ENCODE measurements around the gene PARVA. TPM values are rescaled to one million over a fixed set of nuclear protein-coding genes. Genes with fewer than 3 reads are reported as not detected.
"Not testable (repeated sequence)": the region's sequence is repeated elsewhere in the genome, so short reads cannot be mapped to it uniquely, and the experiment has no call there.

PARVA gene
- total and polyA plus RNA-seq, 4 experiments from 2014 or later = 0.75 to 2.4 (median 1.4) TPM

GRCh38 chr11:12517306-12517705 is 139.9 kb downstream of the PARVA start:
- H3K4me3 ChIP-seq (ENCODE audit: low read length in 2 of 2) = no peak overlapping the region
- H3K4me1 ChIP-seq (ENCODE audit: insufficient read depth, low read length) = no peaks in the 10 kb centered on the region
- no peaks in the 10 kb centered on the region for H3K9me3 ChIP-seq (ENCODE audit: control insufficient read depth in 1 of 2, low read length in 2 of 2)
- H3K27me3 ChIP-seq (ENCODE audit: insufficient read depth, low read length) = no peaks in the 10 kb centered on the region
- ChIA-PET CTCF (ENCODE audit: partially characterized antibody) (interaction anchor here (1.0 kb wide), 1 partner anchor 79 kb away, joined by 4 read pairs; no protein-coding TSS in a partner anchor), POLR2A (ENCODE audit: partially characterized antibody) (no interaction called here)
- intact Hi-C loops (cut with micrococcal nuclease) = no loop called here
- DNase-seq = no peak
- no peak overlapping the region for H3K4me3 Mint-ChIP-seq
- H3K27ac ChIP-seq (ENCODE audit: low read depth, low read length) = no peak overlapping the region
- H3K9me3 Mint-ChIP-seq = no peaks in the 10 kb centered on the region
- no peaks in the 10 kb centered on the region for H3K4me1 Mint-ChIP-seq
- peaks cover 4 to 8% of the 10 kb centered on the region in 2 donors for H3K27me3 Mint-ChIP-seq
- H3K36me3 Mint-ChIP-seq = no peaks in the 10 kb centered on the region
- H3K27ac Mint-ChIP-seq = no peak overlapping the region
- no peaks in the 10 kb centered on the region for H3K36me3 ChIP-seq (ENCODE audit: insufficient read depth, low read length)

- ChIA-PET CTCF (ENCODE audit: partially characterized antibody) (interaction anchor here (1.0 kb wide), 1 partner anchor 78 kb away, joined by 4 read pairs; no protein-coding TSS in a partner anchor), POLR2A (ENCODE audit: partially characterized antibody) (no interaction called here)
- intact Hi-C loops (cut with micrococcal nuclease) = no loop called here
- H3K27me3 ChIP-seq (ENCODE audit: insufficient read depth, low read length) = no peaks in the 10 kb centered on the region
- H3K4me1 ChIP-seq (ENCODE audit: insufficient read depth, low read length) = no peaks in the 10 kb centered on the region
- no peak overlapping the region for H3K4me3 ChIP-seq (ENCODE audit: low read length in 2 of 2)
- no peak for DNase-seq
- no peaks in the 10 kb centered on the region for H3K4me1 Mint-ChIP-seq
- no peak overlapping the region for H3K4me3 Mint-ChIP-seq
- no peak overlapping the region for H3K27ac Mint-ChIP-seq
- no peak overlapping the region for H3K27ac ChIP-seq (ENCODE audit: low read depth, low read length)
- no peaks in the 10 kb centered on the region for H3K9me3 Mint-ChIP-seq
- peaks cover 4 to 9% of the 10 kb centered on the region in 2 donors for H3K27me3 Mint-ChIP-seq
- no peaks in the 10 kb centered on the region for H3K9me3 ChIP-seq (ENCODE audit: control insufficient read depth in 1 of 2, low read length in 2 of 2)
- H3K36me3 Mint-ChIP-seq = no peaks in the 10 kb centered on the region
- no peaks in the 10 kb centered on the region for H3K36me3 ChIP-seq (ENCODE audit: insufficient read depth, low read length)
Measured at GRCh38 chr11:12517741-12518140, 140.4 kb downstream of the PARVA start.

GRCh38 chr11:12518606-12519385 is 141.4 kb downstream of the PARVA start:
- CTCF ChIA-PET (ENCODE audit: partially characterized antibody) = no interaction called here
- Mint-ChIP-seq H3K4me3 (no peak overlapping the region), H3K9me3 (no peaks in the 10 kb centered on the region), H3K27me3 (peaks cover 4 to 10% of the 10 kb centered on the region in 2 donors), H3K36me3 (no peaks in the 10 kb centered on the region), H3K27ac (no peak overlapping the region), H3K4me1 (no peaks in the 10 kb centered on the region)
- no peaks in the 10 kb centered on the region for H3K9me3 ChIP-seq (ENCODE audit: control insufficient read depth in 1 of 2, low read length in 2 of 2)
- no peak for DNase-seq
- intact Hi-C loops (cut with micrococcal nuclease) = no loop called here
- H3K4me1 ChIP-seq (ENCODE audit: insufficient read depth, low read length) = no peaks in the 10 kb centered on the region
- H3K27ac ChIP-seq (ENCODE audit: low read depth, low read length) = no peak overlapping the region
- POLR2A ChIA-PET (ENCODE audit: partially characterized antibody) = no interaction called here
- no peaks in the 10 kb centered on the region for H3K36me3 ChIP-seq (ENCODE audit: insufficient read depth, low read length)
- no peaks in the 10 kb centered on the region for H3K27me3 ChIP-seq (ENCODE audit: insufficient read depth, low read length)
- H3K4me3 ChIP-seq (ENCODE audit: low read length in 2 of 2) = no peak overlapping the region

- Histone ChIP-seq H3K4me1 (ENCODE audit: insufficient read depth, low read length) (no peaks in the 10 kb centered on the region), H3K36me3 (ENCODE audit: insufficient read depth, low read length) (no peaks in the 10 kb centered on the region), H3K27me3 (ENCODE audit: insufficient read depth, low read length) (no peaks in the 10 kb centered on the region), H3K27ac (ENCODE audit: low read depth, low read length) (no peak overlapping the region), H3K4me3 (ENCODE audit: low read length in 2 of 2) (no peak overlapping the region), H3K9me3 (ENCODE audit: control insufficient read depth in 1 of 2, low read length in 2 of 2) (no peaks in the 10 kb centered on the region)
- no peak overlapping the region for H3K4me3 Mint-ChIP-seq
- peaks cover 4 to 10% of the 10 kb centered on the region in 2 donors for H3K27me3 Mint-ChIP-seq
- H3K9me3 Mint-ChIP-seq = no peaks in the 10 kb centered on the region
- CTCF ChIA-PET (ENCODE audit: partially characterized antibody) = no interaction called here
- DNase-seq = no peak
- no peaks in the 10 kb centered on the region for H3K4me1 Mint-ChIP-seq
- POLR2A ChIA-PET (ENCODE audit: partially characterized antibody) = no interaction called here
- H3K27ac Mint-ChIP-seq = no peak overlapping the region
- intact Hi-C loops (cut with micrococcal nuclease) = no loop called here
- H3K36me3 Mint-ChIP-seq = no peaks in the 10 kb centered on the region
Measured at GRCh38 chr11:12520054-12520453, 142.7 kb downstream of the PARVA start.

- CTCF ChIA-PET (ENCODE audit: partially characterized antibody) = not testable (repeated sequence)
Measured at GRCh38 chr11:12520576-12520975, 143.2 kb downstream of the PARVA start.

GRCh38 chr11:12523180-12523924 is 146.0 kb downstream of the PARVA start:
- Mint-ChIP-seq H3K4me3 (no peak overlapping the region), H3K4me1 (no peaks in the 10 kb centered on the region), H3K36me3 (no peaks in the 10 kb centered on the region)

More at GRCh38 chr11:12520576-12520975, 143.2 kb downstream of the PARVA start:
- H3K9me3 ChIP-seq (ENCODE audit: control insufficient read depth in 1 of 2, low read length in 2 of 2); H3K4me1 Mint-ChIP-seq; H3K27ac Mint-ChIP-seq; H3K4me3 ChIP-seq (ENCODE audit: low read length in 2 of 2); H3K27me3 ChIP-seq (ENCODE audit: insufficient read depth, low read length); H3K36me3 Mint-ChIP-seq; H3K36me3 ChIP-seq (ENCODE audit: insufficient read depth, low read length); H3K4me3 Mint-ChIP-seq; H3K4me1 ChIP-seq (ENCODE audit: insufficient read depth, low read length); DNase-seq; POLR2A ChIA-PET (ENCODE audit: partially characterized antibody); H3K27ac ChIP-seq (ENCODE audit: low read depth, low read length); intact Hi-C loops (cut with micrococcal nuclease); H3K9me3 Mint-ChIP-seq: not testable (repeated sequence)
- peaks cover 4 to 10% of the 10 kb centered on the region in 2 donors for H3K27me3 Mint-ChIP-seq

GRCh38 chr11:12524865-12525264 is 147.5 kb downstream of the PARVA start:
- H3K36me3 Mint-ChIP-seq = no peaks in the 10 kb centered on the region
- Histone ChIP-seq H3K27me3 (ENCODE audit: insufficient read depth, low read length) (no peaks in the 10 kb centered on the region), H3K36me3 (ENCODE audit: insufficient read depth, low read length) (no peaks in the 10 kb centered on the region), H3K27ac (ENCODE audit: low read depth, low read length) (no peak overlapping the region), H3K9me3 (ENCODE audit: control insufficient read depth in 1 of 2, low read length in 2 of 2) (no peaks in the 10 kb centered on the region), H3K4me1 (ENCODE audit: insufficient read depth, low read length) (no peaks in the 10 kb centered on the region), H3K4me3 (ENCODE audit: low read length in 2 of 2) (no peak overlapping the region)
- intact Hi-C loops (cut with micrococcal nuclease) = no loop called here
- CTCF ChIA-PET (ENCODE audit: partially characterized antibody) = no interaction called here
- no peaks in the 10 kb centered on the region for H3K9me3 Mint-ChIP-seq
- no peak overlapping the region for H3K4me3 Mint-ChIP-seq
- POLR2A ChIA-PET (ENCODE audit: partially characterized antibody) = no interaction called here
- H3K4me1 Mint-ChIP-seq = no peaks in the 10 kb centered on the region
- peaks cover 0 to 3% of the 10 kb centered on the region in 2 donors for H3K27me3 Mint-ChIP-seq
- no peak for DNase-seq
- H3K27ac Mint-ChIP-seq = no peak overlapping the region

More at GRCh38 chr11:12523180-12523924, 146.0 kb downstream of the PARVA start:
- Histone ChIP-seq H3K27me3 (ENCODE audit: insufficient read depth, low read length) (no peaks in the 10 kb centered on the region), H3K4me1 (ENCODE audit: insufficient read depth, low read length) (no peaks in the 10 kb centered on the region), H3K27ac (ENCODE audit: low read depth, low read length) (no peak overlapping the region), H3K4me3 (ENCODE audit: low read length in 2 of 2) (no peak overlapping the region), H3K9me3 (ENCODE audit: control insufficient read depth in 1 of 2, low read length in 2 of 2) (no peaks in the 10 kb centered on the region), H3K36me3 (ENCODE audit: insufficient read depth, low read length) (no peaks in the 10 kb centered on the region)
- no peaks in the 10 kb centered on the region for H3K9me3 Mint-ChIP-seq
- no peak for DNase-seq
- intact Hi-C loops (cut with micrococcal nuclease) = no loop called here
- peaks cover 0 to 10% of the 10 kb centered on the region in 2 donors for H3K27me3 Mint-ChIP-seq
- CTCF ChIA-PET (ENCODE audit: partially characterized antibody) = interaction anchor here (1.5 kb wide), 1 partner anchor 8 kb away, joined by 4 read pairs; no protein-coding TSS in a partner anchor
- POLR2A ChIA-PET (ENCODE audit: partially characterized antibody) = no interaction called here
- no peak overlapping the region for H3K27ac Mint-ChIP-seq
